ENCODE measurements around the gene KRTAP4-4.
"Not testable (repeated sequence)": the region's sequence is repeated elsewhere in the genome, so short reads cannot be mapped to it uniquely, and the experiment has no call there.

KRTAP4-4 gene

GRCh38 chr17:41160648-41161047 lies at the start of gene KRTAP4-4:
TSS of gene KRTAP4-4 (minus strand) at chr17:41160748. CDS start at chr17:41160691, 57 bp downstream.
- DNase-seq, result no peak

GRCh38 chr17:41199421-41200078 lies 39.0 kb upstream of the KRTAP4-4 start:
- no peak for DNase-seq

GRCh38 chr17:41196068-41196467 lies 35.5 kb upstream of the KRTAP4-4 start:
- DNase-seq, result no peak

- no peak for DNase-seq
Measured at GRCh38 chr17:41190328-41190727, 29.8 kb upstream of the KRTAP4-4 start.

- not testable (repeated sequence) for DNase-seq
Measured at GRCh38 chr17:41189837-41190318, 29.3 kb upstream of the KRTAP4-4 start, which contains the start of gene KRTAP9-1. TSS of gene KRTAP9-1 (plus strand) at chr17:41189887. CDS start at chr17:41189887, 0 bp downstream.

GRCh38 chr17:41186872-41187271 lies 26.3 kb upstream of the KRTAP4-4 start:
- DNase-seq, result no peak

GRCh38 chr17:41185001-41185400 lies 24.5 kb upstream of the KRTAP4-4 start:
- DNase-seq, result no peak

- no peak for DNase-seq
Measured at GRCh38 chr17:41184480-41184961, 24.0 kb upstream of the KRTAP4-4 start, which contains the start of gene KRTAP4-1. TSS of gene KRTAP4-1 (minus strand) at chr17:41184911. CDS start at chr17:41184854, 57 bp downstream.

GRCh38 chr17:41178843-41179616 lies 18.5 kb upstream of the KRTAP4-4 start:
- no peak for DNase-seq

- DNase-seq, result no peak
Measured at GRCh38 chr17:41178341-41178740, 17.8 kb upstream of the KRTAP4-4 start.

- no peak for DNase-seq
Measured at GRCh38 chr17:41177727-41178271, 17.3 kb upstream of the KRTAP4-4 start, which contains the start of gene KRTAP4-2. TSS of gene KRTAP4-2 (minus strand) at chr17:41178221. CDS start at chr17:41178164, 57 bp downstream.

GRCh38 chr17:41176744-41177387 lies 16.3 kb upstream of the KRTAP4-4 start:
- no peak for DNase-seq

GRCh38 chr17:41171886-41172285 lies 11.3 kb upstream of the KRTAP4-4 start:
- no peak for DNase-seq

- no peak for DNase-seq
Measured at GRCh38 chr17:41168121-41168520, 7.6 kb upstream of the KRTAP4-4 start, which contains the start of gene KRTAP4-3. TSS of gene KRTAP4-3 (minus strand) at chr17:41168221. CDS start at chr17:41168172, 49 bp downstream.

GRCh38 chr17:41167561-41167960 lies 7.0 kb upstream of the KRTAP4-4 start:
- DNase-seq, result no peak

GRCh38 chr17:41163828-41164227 lies 3.3 kb upstream of the KRTAP4-4 start:
- no peak for DNase-seq

- not testable (repeated sequence) for DNase-seq
Measured at GRCh38 chr17:41160190-41160589, 358 bp downstream of the KRTAP4-4 start.

GRCh38 chr17:41153856-41154255 lies 6.7 kb downstream of the KRTAP4-4 start:
- DNase-seq, result no peak

- DNase-seq, result no peak
Measured at GRCh38 chr17:41151525-41151924, 9.0 kb downstream of the KRTAP4-4 start.

GRCh38 chr17:41150026-41150425 lies 10.5 kb downstream of the KRTAP4-4 start:
- no peak for DNase-seq

- DNase-seq, result no peak
Measured at GRCh38 chr17:41149652-41149985, 10.9 kb downstream of the KRTAP4-4 start, which contains the start of gene KRTAP4-5. TSS of gene KRTAP4-5 (minus strand) at chr17:41149825. CDS start at chr17:41149767, 58 bp downstream.

- DNase-seq, result not testable (repeated sequence)
Measured at GRCh38 chr17:41148971-41149651, 11.4 kb downstream of the KRTAP4-4 start.
